ENCODE results near the gene CAPSL.
"Not testable (repeated sequence)": the region's sequence is repeated elsewhere in the genome, so short reads cannot be mapped to it uniquely, and the experiment has no call there.

The CAPSL gene

DNA sequence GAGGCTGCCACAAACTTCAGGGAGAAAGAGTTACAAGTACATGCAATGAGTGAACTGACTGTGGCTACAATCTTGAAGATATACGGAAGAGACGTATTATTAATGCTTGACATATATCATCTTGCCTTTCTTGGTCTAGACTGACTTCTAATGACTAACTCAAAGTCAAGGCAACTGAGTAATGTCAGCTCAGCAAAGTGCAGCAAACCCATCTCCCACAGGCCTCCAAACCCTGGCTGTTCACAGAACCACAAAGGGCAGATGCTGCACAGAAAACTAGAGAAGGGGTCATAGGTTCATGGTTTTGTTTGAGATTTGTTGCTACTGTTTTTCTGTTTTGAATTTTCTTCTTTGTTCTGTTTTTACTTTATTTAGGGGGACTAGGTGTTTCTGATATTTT is 60.8 kb downstream of the CAPSL start:
- H3K4me3 Mint-ChIP-seq = no peak overlapping the region
- peaks cover 3% of the 10 kb centered on the region for H3K9me3 Mint-ChIP-seq
- H3K27me3 Mint-ChIP-seq = peaks cover 2% of the 10 kb centered on the region
- H3K27ac Mint-ChIP-seq = no peak overlapping the region
- ATAC-seq (ENCODE audit: low read depth) (no peak), DNase-seq (ENCODE audit: low spot score in 2 of 2) (no peak)
- no peaks in the 10 kb centered on the region for H3K36me3 Mint-ChIP-seq
- H3K4me1 Mint-ChIP-seq = no peaks in the 10 kb centered on the region

DNA sequence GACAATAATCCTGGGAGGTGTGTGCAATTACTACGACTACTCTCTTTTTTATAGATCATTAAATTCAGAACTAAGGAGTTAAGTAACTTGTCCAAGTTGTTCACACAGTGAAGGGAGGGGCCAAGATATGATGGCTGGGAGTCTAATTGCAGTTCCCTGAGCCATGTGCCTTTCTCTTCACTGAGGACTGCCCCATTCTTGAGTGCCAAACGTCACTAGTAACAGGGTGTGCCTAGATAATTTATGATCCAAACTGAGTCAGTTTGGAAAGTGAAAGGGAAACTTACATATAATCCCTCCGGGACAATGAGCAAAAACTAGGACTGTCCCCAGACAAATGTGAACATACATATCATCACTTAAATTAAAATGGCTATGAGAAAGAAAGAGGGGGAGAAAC is 61.5 kb downstream of the CAPSL start:
- Mint-ChIP-seq H3K4me1 (no peaks in the 10 kb centered on the region), H3K27ac (no peak overlapping the region), H3K4me3 (no peak overlapping the region), H3K27me3 (no peaks in the 10 kb centered on the region), H3K9me3 (peaks cover 1% of the 10 kb centered on the region), H3K36me3 (no peaks in the 10 kb centered on the region)
- DNase-seq (ENCODE audit: low spot score in 2 of 2) (no peak), ATAC-seq (ENCODE audit: low read depth) (no peak)

DNA sequence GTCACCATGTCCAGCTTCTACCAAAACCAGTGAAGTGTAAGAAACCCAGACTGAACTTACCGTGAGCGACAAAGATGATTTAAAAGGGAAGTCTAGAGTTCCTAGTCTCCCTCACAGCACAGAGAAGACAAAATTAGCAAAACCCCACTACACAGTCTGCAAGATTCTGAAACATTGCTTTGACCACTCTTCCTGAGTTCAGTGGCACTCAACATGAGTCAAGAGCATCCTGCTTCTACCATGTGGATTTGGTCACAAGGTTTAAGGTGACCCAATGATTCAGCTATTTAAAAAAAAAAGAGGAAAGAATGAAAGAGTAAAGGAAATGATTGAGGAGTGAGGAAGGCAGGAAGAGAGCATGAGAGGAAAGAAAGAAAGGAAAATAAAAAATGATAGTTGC is 62.0 kb downstream of the CAPSL start:
- no peak overlapping the region for H3K4me3 Mint-ChIP-seq
- DNase-seq (ENCODE audit: low spot score in 2 of 2) (no peak), ATAC-seq (ENCODE audit: low read depth) (no peak)
- no peaks in the 10 kb centered on the region for H3K4me1 Mint-ChIP-seq
- H3K27ac Mint-ChIP-seq = no peak overlapping the region
- peaks cover 1% of the 10 kb centered on the region for H3K9me3 Mint-ChIP-seq
- H3K36me3 Mint-ChIP-seq = no peaks in the 10 kb centered on the region
- H3K27me3 Mint-ChIP-seq = no peaks in the 10 kb centered on the region

DNA sequence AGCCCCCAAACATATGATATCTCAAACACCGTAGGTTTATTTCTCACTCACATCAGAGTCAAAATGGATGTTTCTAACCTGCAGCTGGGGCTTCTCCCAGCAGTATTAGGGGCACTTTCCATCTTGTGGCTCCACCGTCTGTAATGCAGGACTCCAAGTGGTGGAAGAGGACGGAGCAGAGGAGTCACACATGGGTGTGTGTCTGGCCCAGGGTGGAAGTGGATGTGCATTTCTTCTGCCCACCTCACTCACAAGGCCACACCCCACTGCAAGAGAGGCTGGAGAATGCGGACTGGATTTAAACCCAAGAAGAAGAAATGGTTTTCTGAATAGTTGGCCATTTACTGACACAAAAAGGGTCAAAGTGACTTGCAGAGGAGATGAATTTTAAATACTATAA is 67.8 kb downstream of the CAPSL start:
- ATAC-seq (ENCODE audit: low read depth) = no peak
- no peak overlapping the region for H3K27ac Mint-ChIP-seq
- H3K9me3 Mint-ChIP-seq = no peaks in the 10 kb centered on the region
- H3K27me3 Mint-ChIP-seq = no peaks in the 10 kb centered on the region
- DNase-seq (ENCODE audit: low spot score in 2 of 2) = no peak
- no peaks in the 10 kb centered on the region for H3K4me1 Mint-ChIP-seq
- H3K36me3 Mint-ChIP-seq = no peaks in the 10 kb centered on the region
- H3K4me3 Mint-ChIP-seq = no peak overlapping the region

DNA sequence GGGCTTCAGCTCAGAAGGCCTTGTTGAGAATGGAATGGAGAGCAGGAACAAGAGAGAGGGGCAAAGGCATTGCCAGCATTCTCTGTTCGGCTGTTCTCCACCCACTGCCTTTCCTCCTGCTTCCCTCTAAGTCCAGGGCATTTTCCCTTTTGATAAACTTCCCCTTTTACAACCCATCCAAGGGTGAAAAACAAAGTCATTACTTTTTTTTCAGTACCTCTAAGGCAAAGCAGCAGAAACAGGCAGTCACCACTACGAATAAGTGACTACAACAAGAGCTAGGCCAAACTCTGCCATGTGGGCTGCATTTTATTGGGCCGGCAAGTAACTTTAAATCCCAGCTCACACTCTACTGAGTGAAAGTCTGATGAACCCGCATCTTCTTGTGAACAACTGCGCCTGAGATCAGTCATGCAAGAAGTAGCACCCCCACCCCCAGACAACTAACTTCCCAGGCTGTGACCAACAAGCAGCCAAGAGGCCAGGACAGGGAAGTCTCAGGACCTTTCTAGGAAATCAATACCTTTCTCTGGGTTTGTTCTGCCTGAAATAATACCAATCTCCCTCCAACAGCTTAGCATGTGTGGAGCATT is 68.6 kb downstream of the CAPSL start:
- DNase-seq (ENCODE audit: low spot score in 2 of 2) = no peak
- H3K9me3 Mint-ChIP-seq = no peaks in the 10 kb centered on the region

DNA sequence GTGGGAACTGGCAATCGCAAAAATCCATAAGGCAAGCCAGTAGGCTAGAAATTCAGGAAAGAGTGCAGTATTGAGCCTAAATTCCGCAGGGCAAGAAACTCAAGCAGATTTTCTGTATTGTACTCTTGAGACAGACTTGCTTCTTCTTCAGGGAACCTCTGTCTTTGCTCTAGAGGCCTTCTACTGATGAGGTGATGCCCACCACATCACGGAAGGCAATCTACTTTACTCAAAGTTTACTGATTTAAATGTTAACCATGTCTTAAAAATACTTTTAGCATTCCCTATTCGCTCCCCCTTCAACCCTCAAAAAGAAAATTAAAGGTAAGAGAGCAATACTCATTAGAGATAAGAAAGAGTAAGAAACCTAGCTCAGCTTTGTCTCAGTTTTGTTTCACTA is 70.4 kb downstream of the CAPSL start:
- no peak overlapping the region for H3K27ac Mint-ChIP-seq
- no peaks in the 10 kb centered on the region for H3K27me3 Mint-ChIP-seq
- H3K4me3 Mint-ChIP-seq = no peak overlapping the region
- no peaks in the 10 kb centered on the region for H3K36me3 Mint-ChIP-seq
- H3K4me1 Mint-ChIP-seq = no peaks in the 10 kb centered on the region
- H3K9me3 Mint-ChIP-seq = peaks cover 2% of the 10 kb centered on the region
- DNase-seq (ENCODE audit: low spot score in 2 of 2) (no peak), ATAC-seq (ENCODE audit: low read depth) (no peak)

More for the DNA sequence above, 68.6 kb downstream of the CAPSL start:
- no peaks in the 10 kb centered on the region for H3K27me3 Mint-ChIP-seq
- no peak for ATAC-seq (ENCODE audit: low read depth)
- H3K27ac Mint-ChIP-seq = no peak overlapping the region
- H3K4me1 Mint-ChIP-seq = no peaks in the 10 kb centered on the region
- H3K36me3 Mint-ChIP-seq = no peaks in the 10 kb centered on the region
- H3K4me3 Mint-ChIP-seq = no peak overlapping the region

DNA sequence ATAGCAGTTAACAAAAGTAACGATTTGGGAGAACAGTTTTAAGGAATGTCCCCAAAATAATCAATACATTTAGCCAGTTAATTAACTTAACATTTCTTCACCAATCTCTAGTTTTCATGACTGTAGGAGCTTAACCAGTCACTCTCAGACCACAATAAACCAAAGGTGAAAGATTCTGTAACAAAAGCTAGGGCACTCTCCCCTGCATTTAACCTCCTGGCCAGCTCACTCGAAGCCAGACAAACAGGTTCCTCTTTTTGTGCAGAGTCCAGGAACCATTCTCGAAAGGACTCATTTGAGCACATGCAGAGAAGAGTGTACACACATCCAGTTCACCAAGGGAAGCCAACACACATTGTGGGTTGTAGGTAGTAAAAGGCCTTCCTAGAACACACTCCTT is 75.3 kb downstream of the CAPSL start:
- H3K9me3 Mint-ChIP-seq = peaks cover 2% of the 10 kb centered on the region
- no peak overlapping the region for H3K4me3 Mint-ChIP-seq
- ATAC-seq (ENCODE audit: low read depth) (no peak), DNase-seq (ENCODE audit: low spot score in 2 of 2) (no peak)
- no peaks in the 10 kb centered on the region for H3K27me3 Mint-ChIP-seq
- no peak overlapping the region for H3K27ac Mint-ChIP-seq
- H3K36me3 Mint-ChIP-seq = no peaks in the 10 kb centered on the region
- H3K4me1 Mint-ChIP-seq = no peaks in the 10 kb centered on the region

DNA sequence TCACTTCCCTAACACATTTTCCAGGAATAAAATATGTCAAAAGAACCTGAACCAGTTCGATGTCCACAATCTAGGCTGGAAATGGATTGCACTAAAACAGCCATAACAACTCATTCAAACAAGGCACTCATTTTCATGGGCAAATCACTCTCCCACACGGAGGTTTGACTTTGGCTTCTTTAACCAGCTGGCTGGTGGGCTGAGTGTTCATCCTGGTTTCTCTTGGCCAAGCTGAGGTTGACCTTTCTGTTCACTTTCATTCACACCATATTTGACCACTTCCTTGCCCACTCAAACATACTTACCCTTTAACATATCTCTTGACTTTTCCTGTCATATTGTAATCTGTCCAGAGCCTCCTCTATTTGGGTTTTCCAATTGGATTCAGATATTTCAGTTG is 76.3 kb downstream of the CAPSL start:
- Mint-ChIP-seq H3K4me3 (no peak overlapping the region), H3K9me3 (peaks cover 2% of the 10 kb centered on the region), H3K36me3 (no peaks in the 10 kb centered on the region), H3K4me1 (no peaks in the 10 kb centered on the region), H3K27me3 (no peaks in the 10 kb centered on the region), H3K27ac (no peak overlapping the region)
- ATAC-seq (ENCODE audit: low read depth) (no peak), DNase-seq (ENCODE audit: low spot score in 2 of 2) (no peak)

DNA sequence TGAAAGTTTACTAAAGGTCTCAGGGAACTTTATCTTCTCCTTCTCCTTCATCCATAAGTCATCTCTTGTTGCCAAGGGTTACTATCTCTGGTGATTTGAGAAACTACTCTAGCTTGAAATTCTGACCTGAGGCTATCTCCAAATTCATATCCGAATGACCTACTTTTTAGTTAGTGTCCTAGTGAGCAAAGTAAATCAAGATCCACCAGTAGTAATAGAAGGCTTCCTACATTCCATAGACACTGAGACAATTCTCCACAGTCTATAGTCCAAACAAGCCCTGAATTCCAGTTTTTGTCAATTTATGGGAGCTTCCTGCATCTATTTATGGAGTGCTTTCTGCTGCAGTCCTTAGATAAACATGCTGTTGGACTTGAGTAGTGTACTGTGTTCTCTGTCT is 76.7 kb downstream of the CAPSL start:
- H3K4me3 Mint-ChIP-seq = no peak overlapping the region

DNA sequence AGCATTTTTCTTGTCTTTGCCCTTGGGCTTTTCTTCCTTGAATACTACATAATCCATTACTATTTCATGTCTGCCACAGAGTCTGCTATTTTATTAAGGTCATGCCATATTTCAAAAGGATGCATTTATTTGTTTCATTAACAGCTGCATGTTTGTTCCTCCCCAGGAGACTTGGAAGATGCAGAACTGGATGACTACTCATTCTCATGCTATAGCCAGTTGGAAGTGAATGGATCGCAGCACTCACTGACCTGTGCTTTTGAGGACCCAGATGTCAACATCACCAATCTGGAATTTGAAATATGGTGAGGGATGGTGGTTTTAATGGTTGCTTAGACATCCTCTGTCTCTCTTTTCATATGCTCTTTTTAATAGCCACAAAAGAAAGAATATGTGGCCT is 77.7 kb downstream of the CAPSL start:
- ATAC-seq (ENCODE audit: low read depth) = no peak
- H3K36me3 Mint-ChIP-seq = no peaks in the 10 kb centered on the region

More for the DNA sequence above, 76.7 kb downstream of the CAPSL start:
- no peaks in the 10 kb centered on the region for H3K4me1 Mint-ChIP-seq
- peaks cover 2% of the 10 kb centered on the region for H3K9me3 Mint-ChIP-seq
- H3K27me3 Mint-ChIP-seq = no peaks in the 10 kb centered on the region
- DNase-seq (ENCODE audit: low spot score in 2 of 2) = no peak
- no peak for ATAC-seq (ENCODE audit: low read depth)
- H3K27ac Mint-ChIP-seq = no peak overlapping the region
- H3K36me3 Mint-ChIP-seq = no peaks in the 10 kb centered on the region

DNA sequence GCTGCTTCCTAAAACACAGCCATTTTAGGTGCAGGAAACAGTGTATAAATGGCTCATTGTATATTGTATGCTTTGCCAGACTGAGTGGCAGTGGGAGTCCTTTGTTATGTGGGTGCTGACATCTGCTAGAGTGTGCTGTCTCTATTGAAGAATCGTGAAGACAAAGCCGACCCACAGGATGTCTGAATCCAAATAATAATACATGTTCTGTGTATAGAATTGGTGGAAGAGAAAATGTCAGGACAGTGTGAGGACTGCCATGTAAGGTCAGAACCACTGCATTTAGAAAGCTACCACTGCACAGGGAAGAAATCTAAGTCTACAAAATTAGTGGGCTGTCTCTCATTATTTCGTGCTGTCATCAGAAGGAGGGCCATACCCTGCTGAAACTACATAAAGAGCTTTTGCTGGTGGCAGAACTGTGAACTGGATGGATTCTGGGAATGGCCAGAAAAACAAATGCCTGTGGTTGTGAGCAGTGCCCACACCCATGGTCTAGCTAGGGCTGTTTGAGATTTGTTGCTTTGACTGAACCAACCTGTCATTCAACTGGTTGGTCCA is 79.2 kb downstream of the CAPSL start:
- Mint-ChIP-seq H3K27ac (no peak overlapping the region), H3K4me3 (no peak overlapping the region), H3K36me3 (no peaks in the 10 kb centered on the region), H3K9me3 (no peaks in the 10 kb centered on the region), H3K4me1 (no peaks in the 10 kb centered on the region), H3K27me3 (no peaks in the 10 kb centered on the region)
- ATAC-seq (ENCODE audit: low read depth) (no peak), DNase-seq (ENCODE audit: low spot score in 2 of 2) (no peak)

More for the DNA sequence above, 77.7 kb downstream of the CAPSL start:
- DNase-seq (ENCODE audit: low spot score in 2 of 2) = no peak
- Mint-ChIP-seq H3K9me3 (peaks cover 2% of the 10 kb centered on the region), H3K4me1 (no peaks in the 10 kb centered on the region), H3K4me3 (no peak overlapping the region), H3K27me3 (no peaks in the 10 kb centered on the region), H3K27ac (no peak overlapping the region)

DNA sequence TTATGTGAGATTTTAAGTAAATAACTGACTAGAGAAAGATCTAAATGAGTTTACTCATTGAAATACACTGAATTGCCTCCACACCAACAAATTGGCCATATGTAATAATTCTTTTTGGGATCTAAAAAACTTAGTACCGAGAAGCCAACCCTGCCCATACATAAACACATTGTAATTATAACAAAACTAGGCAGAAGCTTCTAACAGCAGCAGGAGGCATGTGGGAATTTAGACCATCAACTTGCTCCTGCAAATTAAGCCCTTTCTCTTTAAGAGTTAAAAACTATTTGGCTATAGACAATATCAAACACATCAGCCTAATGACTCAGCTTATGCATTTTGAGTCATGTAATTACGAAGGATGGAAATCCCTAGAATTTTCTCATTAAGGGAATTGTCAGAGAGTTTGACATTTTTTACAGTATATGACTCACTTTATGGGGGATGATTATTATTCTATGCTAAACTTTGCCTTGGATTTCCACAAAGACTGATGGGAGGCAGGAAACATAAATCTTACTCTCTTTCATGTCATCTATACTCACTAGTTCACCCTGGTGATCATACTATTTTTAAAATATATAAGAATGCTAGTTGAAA is 80.7 kb downstream of the CAPSL start:
- no peak for DNase-seq (ENCODE audit: low spot score in 2 of 2)
- H3K9me3 Mint-ChIP-seq = no peaks in the 10 kb centered on the region
- no peaks in the 10 kb centered on the region for H3K36me3 Mint-ChIP-seq
- H3K27me3 Mint-ChIP-seq = no peaks in the 10 kb centered on the region
- H3K27ac Mint-ChIP-seq = no peak overlapping the region
- ATAC-seq (ENCODE audit: low read depth) = no peak
- H3K4me1 Mint-ChIP-seq = no peaks in the 10 kb centered on the region
- no peak overlapping the region for H3K4me3 Mint-ChIP-seq

DNA sequence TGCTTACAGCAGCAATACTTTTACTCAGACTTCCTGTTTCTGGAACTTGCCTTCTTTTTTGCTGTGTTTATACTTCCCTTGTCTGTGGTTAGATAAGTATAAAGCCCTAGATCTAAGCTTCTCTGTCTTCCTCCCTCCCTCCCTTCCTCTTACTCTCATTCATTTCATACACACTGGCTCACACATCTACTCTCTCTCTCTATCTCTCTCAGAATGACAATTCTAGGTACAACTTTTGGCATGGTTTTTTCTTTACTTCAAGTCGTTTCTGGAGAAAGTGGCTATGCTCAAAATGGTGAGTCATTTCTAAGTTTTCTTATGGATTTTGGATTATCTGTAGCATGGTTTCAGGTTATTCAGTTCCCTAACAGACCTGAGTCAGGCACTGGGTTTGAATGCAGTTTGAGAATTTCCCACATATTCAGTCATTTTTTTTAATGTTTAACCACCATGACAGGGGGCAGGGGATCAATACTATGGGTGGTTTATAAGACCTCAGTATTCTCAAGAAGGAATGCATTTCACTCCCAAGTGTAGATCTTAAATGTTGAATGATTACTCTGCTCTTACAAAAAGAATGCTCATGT is 81.6 kb downstream of the CAPSL start, which contains the start of gene IL7R:
IL7R (plus strand) TSS at position 127 of the 587 bp plus-strand sequence; CDS start at position 214, 87 bp downstream.
- Mint-ChIP-seq H3K4me3 (no peak within 1 kb of the TSS), H3K9me3 (no peaks in the 10 kb centered on the region), H3K36me3 (no peaks in the 10 kb centered on the region), H3K4me1 (peaks cover 3% of the 10 kb centered on the region), H3K27me3 (no peaks in the 10 kb centered on the region), H3K27ac (no peak within 1 kb of the TSS)
- DNase-seq (ENCODE audit: low spot score in 2 of 2) = no peak
- no peak for ATAC-seq (ENCODE audit: low read depth)

DNA sequence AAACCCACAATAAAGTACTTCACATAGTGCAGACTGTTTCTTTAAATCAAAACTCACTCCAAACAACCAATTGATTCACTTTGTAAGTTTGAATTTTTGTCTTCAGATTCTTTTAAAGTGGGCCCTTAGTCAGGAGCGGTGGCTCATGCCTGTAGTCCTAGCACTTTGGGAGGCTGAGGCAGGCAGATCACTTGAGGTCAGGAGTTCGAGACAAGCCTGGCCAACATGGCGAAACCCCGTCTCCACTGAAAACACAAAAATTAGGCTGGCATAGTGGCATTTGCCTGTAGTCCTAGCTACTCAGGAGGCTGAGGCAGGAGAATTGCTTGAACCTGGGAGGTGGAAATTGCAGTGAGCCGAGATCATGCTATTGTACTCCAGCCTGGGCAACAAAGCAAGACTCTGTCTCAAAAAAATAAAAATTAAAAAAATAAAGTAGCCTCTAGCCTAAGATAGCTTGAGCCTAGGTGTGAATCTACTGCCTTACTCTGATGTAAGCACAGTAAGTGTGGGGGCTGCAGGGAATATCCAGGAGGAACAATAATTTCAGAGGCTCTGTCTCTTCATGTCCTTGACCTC is 82.1 kb downstream of the CAPSL start:
- not testable (repeated sequence) for H3K27me3 Mint-ChIP-seq; H3K36me3 Mint-ChIP-seq; H3K27ac Mint-ChIP-seq; H3K4me1 Mint-ChIP-seq; H3K4me3 Mint-ChIP-seq; DNase-seq (ENCODE audit: low spot score in 2 of 2); H3K9me3 Mint-ChIP-seq; ATAC-seq (ENCODE audit: low read depth)

Data from memory B cell (primary cell).